H9 (cell line): ENCODE results near the gene CHRNB4. TPM values are rescaled to one million over a fixed set of nuclear protein-coding genes. Genes with fewer than 3 reads are reported as not detected.

Source experiments
- DNase-seq: peaks from one replicate; pipeline ENCODE4 v3.0.0-alpha.2; 2017
- H2AFZ ChIP-seq: one replicate; pipeline ENCODE4 v1.6.1; 2013; ENCODE audit warnings: mild to moderate bottlenecking, low read length, control low read depth, moderate library complexity
- H2AK5ac ChIP-seq: 2 replicates; pipeline ENCODE4 v1.6.1; 2013; ENCODE audit warnings: low read length, control low read depth, mixed read lengths; ENCODE audit not compliant: insufficient read length
- H2BK120ac ChIP-seq: one replicate; pipeline ENCODE4 v1.6.1; 2013; ENCODE audit warnings: low read depth, mild to moderate bottlenecking, low read length, control low read depth, inconsistent platforms; ENCODE audit not compliant: poor library complexity, severe bottlenecking
- H2BK12ac ChIP-seq: 2 replicates; pipeline ENCODE4 v1.6.1; 2013; ENCODE audit warnings: low read length, control low read depth, mixed read lengths, low read depth; ENCODE audit not compliant: insufficient read length
- H2BK15ac ChIP-seq: 2 replicates; pipeline ENCODE4 v1.6.1; 2013; ENCODE audit warnings: low read depth, low read length, control low read depth
- H2BK20ac ChIP-seq: one replicate; pipeline ENCODE4 v1.6.1; 2013; ENCODE audit warnings: low read depth, mild to moderate bottlenecking, low read length, control low read depth, inconsistent platforms; ENCODE audit not compliant: poor library complexity, severe bottlenecking
- H2BK5ac ChIP-seq: 2 replicates; pipeline ENCODE4 v1.6.1; 2013; ENCODE audit warnings: low read length, control low read depth, mixed read lengths; ENCODE audit not compliant: insufficient read length
- H3K14ac ChIP-seq: 2 replicates; pipeline ENCODE4 v1.6.1; 2013; ENCODE audit warnings: low read length, control low read depth; ENCODE audit not compliant: insufficient read depth
- H3K18ac ChIP-seq: 2 replicates; pipeline ENCODE4 v1.6.1; 2013; ENCODE audit warnings: low read depth, mild to moderate bottlenecking, mixed read lengths, low read length, control low read depth; ENCODE audit not compliant: insufficient read length
- H3K23ac ChIP-seq: 2 replicates; pipeline ENCODE4 v1.6.1; 2013; ENCODE audit warnings: low read length, control low read depth, mixed read lengths, low read depth; ENCODE audit not compliant: insufficient read length
- H3K23me2 ChIP-seq: 2 replicates; pipeline ENCODE4 v1.6.1; 2013; ENCODE audit warnings: low read depth, mild to moderate bottlenecking, mixed read lengths, low read length, control low read depth; ENCODE audit not compliant: insufficient read length, poor library complexity, severe bottlenecking
- H3K27ac ChIP-seq: 2 replicates; pipeline ENCODE4 v1.5.1; 2013; ENCODE audit warnings: low read length, control low read depth, mixed read lengths, low read depth; ENCODE audit not compliant: insufficient read length
- H3K27me3 ChIP-seq: 2 replicates; pipeline ENCODE4 v1.6.1; 2013; ENCODE audit warnings: low read length, control low read depth, inconsistent platforms; ENCODE audit not compliant: insufficient read depth
- H3K4ac ChIP-seq: 2 replicates; pipeline ENCODE4 v1.6.1; 2013; ENCODE audit warnings: low read depth, mild to moderate bottlenecking, control low read depth, inconsistent platforms, low read length, moderate library complexity
- H3K4me1 ChIP-seq: 2 replicates; pipeline ENCODE4 v1.6.1; 2013; ENCODE audit warnings: low read length, control low read depth, inconsistent platforms; ENCODE audit not compliant: insufficient read depth
- H3K4me2 ChIP-seq: 2 replicates; pipeline ENCODE4 v1.6.1; 2013; ENCODE audit warnings: low read length, control low read depth, mixed read lengths; ENCODE audit not compliant: insufficient read length, insufficient read depth
- H3K56ac ChIP-seq: 2 replicates; pipeline ENCODE4 v1.6.1; 2013; ENCODE audit warnings: low read depth, mild to moderate bottlenecking, mixed read lengths, low read length, control low read depth; ENCODE audit not compliant: insufficient read length
- H3K79me1 ChIP-seq: 2 replicates; pipeline ENCODE4 v1.6.1; 2013; ENCODE audit warnings: low read depth, mild to moderate bottlenecking, moderate library complexity, low read length, control low read depth, inconsistent platforms; ENCODE audit not compliant: insufficient read depth, poor library complexity, severe bottlenecking
- H3K79me2 ChIP-seq: 2 replicates; pipeline ENCODE4 v1.6.1; 2013; ENCODE audit warnings: low read length, control low read depth, inconsistent platforms; ENCODE audit not compliant: insufficient read depth
- H3K9ac ChIP-seq: 2 replicates; pipeline ENCODE4 v1.6.1; 2013; ENCODE audit warnings: low read length, control low read depth, mixed read lengths; ENCODE audit not compliant: insufficient read length; ENCODE audit errors: extremely low read depth
- H3K9me3 ChIP-seq: one replicate; pipeline ENCODE4 v1.6.1; 2013; ENCODE audit warnings: low read depth, low read length, inconsistent platforms; ENCODE audit not compliant: control insufficient read depth
- H3T11ph ChIP-seq: one replicate; pipeline ENCODE4 v1.6.1; 2013; ENCODE audit warnings: mild to moderate bottlenecking, low read length, control low read depth, inconsistent platforms
- H4K20me1 ChIP-seq: one replicate; pipeline ENCODE4 v1.6.1; 2013; ENCODE audit not compliant: control insufficient read depth, insufficient read length, insufficient read depth
- H4K5ac ChIP-seq: 2 replicates; pipeline ENCODE4 v1.6.1; 2013; ENCODE audit warnings: low read depth, mild to moderate bottlenecking, mixed read lengths, low read length, control low read depth; ENCODE audit not compliant: insufficient read length
- H4K8ac ChIP-seq: replicated peaks from 2 replicates; pipeline ENCODE4 v1.6.1; 2013; ENCODE audit warnings: low read length, control low read depth, mixed read lengths, low read depth; ENCODE audit not compliant: insufficient read length
- H4K91ac ChIP-seq: 2 replicates; pipeline ENCODE4 v1.6.1; 2013; ENCODE audit warnings: low read depth, mild to moderate bottlenecking, moderate library complexity, mixed read lengths, low read length, control low read depth; ENCODE audit not compliant: insufficient read length
- H3K27ac Mint-ChIP-seq, 3 experiments: 2 replicates in 2 of 3; 3 replicates in 1 of 3; pipeline ENCODE4 v1.8.0; 2020 to 2021; ENCODE audit warnings: mixed read lengths in 3 of 3, mild to moderate bottlenecking in 1 of 3, moderate library complexity in 1 of 3
- H3K27me3 Mint-ChIP-seq: 2 replicates; pipeline ENCODE4 v1.8.0; 2021; ENCODE audit warnings: low read depth, mild to moderate bottlenecking, moderate library complexity, mixed read lengths
- H3K36me3 Mint-ChIP-seq, 3 experiments: 2 replicates in 2 of 3; 3 replicates in 1 of 3; pipeline ENCODE4 v1.8.0; 2020 to 2021; ENCODE audit warnings: low read depth in 3 of 3, mixed read lengths in 3 of 3; ENCODE audit not compliant: insufficient read depth in 1 of 3
- H3K4me1 Mint-ChIP-seq, 2 experiments: 2 replicates each; pipeline ENCODE4 v1.8.0; 2020; ENCODE audit warnings: mixed read lengths in 2 of 2
- H3K4me3 Mint-ChIP-seq, 2 experiments: 2 replicates in 1 of 2; 3 replicates in 1 of 2; pipeline ENCODE4 v1.8.0; 2020 to 2021; ENCODE audit warnings: mild to moderate bottlenecking in 2 of 2, mixed read lengths in 2 of 2, moderate library complexity in 1 of 2
- H3K9me3 Mint-ChIP-seq, 2 experiments: 2 replicates in 1 of 2; 3 replicates in 1 of 2; pipeline ENCODE4 v1.8.0; 2020; ENCODE audit warnings: mild to moderate bottlenecking in 2 of 2, mixed read lengths in 2 of 2, moderate library complexity in 1 of 2
- CTCF ChIP-seq: fragments of 200-600 bp; sonication (generic); conservative IDR thresholded peaks from 3 replicates; pipeline ENCODE4 v1.8.0; 2021; ENCODE audit warnings: antibody characterized with exemption, mild to moderate bottlenecking
- WGBS: extraction: QIAGEN DNeasy Blood & Tissue Kit; methylation state at CpG from one replicate; pipeline ENCODE4 v1.1.7; 2013; ENCODE audit warnings: missing lambda C conversion rate, low lambda C conversion rate, mixed read lengths; ENCODE audit not compliant: insufficient read length; ENCODE audit errors: extremely low coverage; 5-methylcytosine and 5-hydroxymethylcytosine counted together
- total RNA-seq: library from RNA; stranded (reverse); gene quantifications from 2 replicates; pipeline ENCODE4 v1.2.1, GENCODE V29; 2021

CHRNB4 gene
- total RNA-seq, 1 experiment from 2014 or later: 1.9 TPM

- no peak overlapping the region for H3K56ac ChIP-seq
- no peak overlapping the region for H2BK20ac ChIP-seq
- H3K9me3 ChIP-seq: no peaks in the 10 kb centered on the region
- H3K27me3 ChIP-seq: peaks cover 6% of the 10 kb centered on the region; the same call in 1 of the 2 replicates
- H3K27me3 Mint-ChIP-seq: peaks cover 22% of the 10 kb centered on the region
- no peak overlapping the region for H3K4ac ChIP-seq
- H3K9ac ChIP-seq: no peak overlapping the region
- no peak overlapping the region for H3K4me2 ChIP-seq
- no peak overlapping the region for H3K4me3 Mint-ChIP-seq
- no peak overlapping the region for H2BK15ac ChIP-seq
- H4K20me1 ChIP-seq: no peaks in the 10 kb centered on the region
- H3K79me1 ChIP-seq: no peaks in the 10 kb centered on the region
- H3K4me1 Mint-ChIP-seq: peaks cover 7 to 14% of the 10 kb centered on the region in 2 experiments
- H3K9me3 Mint-ChIP-seq: peaks cover 8 to 10% of the 10 kb centered on the region in 2 experiments
- no peak for DNase-seq
- no peak overlapping the region for H3K23ac ChIP-seq
- no peaks in the 10 kb centered on the region for H3K4me1 ChIP-seq
- TF ChIP-seq CTCF: no peak
- H2BK5ac ChIP-seq: no peak overlapping the region
- H3K14ac ChIP-seq: no peak overlapping the region; the same call in 1 of the 2 replicates
- H3K79me2 ChIP-seq: no peaks in the 10 kb centered on the region
- no peaks in the 10 kb centered on the region; a peak in 3 of 7 replicates for H3K36me3 Mint-ChIP-seq
- H2AK5ac ChIP-seq: no peak overlapping the region
- no peak overlapping the region for H3K27ac Mint-ChIP-seq
- H3K18ac ChIP-seq: no peak overlapping the region
- no peak overlapping the region for H3T11ph ChIP-seq
- H2BK120ac ChIP-seq: no peak overlapping the region
- no CpG with 5 or more reads among the region's 3 CpGs for WGBS
- H2BK12ac ChIP-seq: no peak overlapping the region
- no peak overlapping the region for H4K91ac ChIP-seq
- H4K5ac ChIP-seq: no peak overlapping the region
- no peak overlapping the region for H4K8ac ChIP-seq
- no peak overlapping the region for H3K27ac ChIP-seq
- peaks cover 2% of the 10 kb centered on the region for H3K23me2 ChIP-seq
- H2AFZ ChIP-seq: no peak overlapping the region
Observed at GRCh38 chr15:78615151-78615589, 25.8 kb downstream of the CHRNB4 start.
